DOHH2 (cell line): ENCODE results near the gene SRI.

ENCODE experiments used
- H3F3A ChIP-seq: fragments of 200-600 bp; sonication (generic), shearing (Covaris generic); 2 replicates; pipeline ENCODE4 v1.6.0; 2016; ENCODE audit warnings: antibody characterized with exemption, mild to moderate bottlenecking; ENCODE audit not compliant: control insufficient read depth, insufficient read depth
- H3K27ac ChIP-seq: fragments of 200-600 bp; sonication (generic); 2 replicates; pipeline ENCODE4 v1.5.1; 2014; ENCODE audit warnings: low read depth, mild to moderate bottlenecking, low read length, moderate library complexity
- H3K27me3 ChIP-seq: fragments of 200-600 bp; sonication (generic); 2 replicates; pipeline ENCODE4 v1.6.1; 2014; ENCODE audit warnings: mild to moderate bottlenecking, low read length, mixed read lengths; ENCODE audit not compliant: control insufficient read depth
- H3K36me3 ChIP-seq: fragments of 200-600 bp; sonication (generic); 2 replicates; pipeline ENCODE4 v1.6.1; 2014; ENCODE audit warnings: mild to moderate bottlenecking, low read length, moderate library complexity, mixed read lengths; ENCODE audit not compliant: control insufficient read depth
- H3K4me1 ChIP-seq: fragments of 200-600 bp; sonication (generic); 2 replicates; pipeline ENCODE4 v1.6.1; 2014; ENCODE audit warnings: mild to moderate bottlenecking, low read length, mixed read lengths; ENCODE audit not compliant: control insufficient read depth
- H3K4me2 ChIP-seq: fragments of 200-600 bp; sonication (generic); 2 replicates; pipeline ENCODE4 v1.6.0; 2014; ENCODE audit warnings: mild to moderate bottlenecking, low read length, moderate library complexity
- H3K4me3 ChIP-seq: fragments of 200-600 bp; sonication (generic); 2 replicates; pipeline ENCODE4 v1.5.1; 2014; ENCODE audit warnings: mild to moderate bottlenecking, low read length, mixed read lengths
- H3K79me2 ChIP-seq: fragments of 200-600 bp; sonication (generic); 2 replicates; pipeline ENCODE4 v1.6.1; 2014; ENCODE audit warnings: mild to moderate bottlenecking, low read length, mixed read lengths; ENCODE audit not compliant: control insufficient read depth
- H3K9me2 ChIP-seq: fragments of 200-600 bp; sonication (generic); replicated peaks from 2 replicates; pipeline ENCODE4 v1.6.1; 2014; ENCODE audit warnings: mild to moderate bottlenecking, low read length, mixed read lengths; ENCODE audit not compliant: control insufficient read depth
- H3K9me3 ChIP-seq: fragments of 200-600 bp; sonication (generic); 2 replicates; pipeline ENCODE4 v1.6.1; 2014; ENCODE audit warnings: antibody characterized with exemption, low read length, mixed read lengths; ENCODE audit not compliant: control insufficient read depth, insufficient read depth
- H4K20me1 ChIP-seq: fragments of 200-600 bp; sonication (generic); 2 replicates; pipeline ENCODE4 v1.6.0; 2014; ENCODE audit warnings: low read depth, mild to moderate bottlenecking, antibody characterized with exemption, low read length, moderate library complexity; ENCODE audit not compliant: control insufficient read depth, insufficient read depth
- EZH2phosphoT487 ChIP-seq: fragments of 200-600 bp; sonication (generic); IDR thresholded peaks from 2 replicates; pipeline ENCODE4 v1.6.1; 2017; ENCODE audit warnings: borderline replicate concordance, mild to moderate bottlenecking, antibody characterized with exemption, low read length, moderate library complexity, mixed read lengths
- TF ChIP-seq, protein P1 (sequence below): fragments of 200-600 bp; sonication (generic); IDR thresholded peaks from one replicate; pipeline ENCODE4 v1.5.1; 2014; ENCODE audit warnings: antibody characterized with exemption, mild to moderate bottlenecking, low read depth, low read length; ENCODE audit not compliant: poor library complexity, severe bottlenecking

SRI gene

DNA sequence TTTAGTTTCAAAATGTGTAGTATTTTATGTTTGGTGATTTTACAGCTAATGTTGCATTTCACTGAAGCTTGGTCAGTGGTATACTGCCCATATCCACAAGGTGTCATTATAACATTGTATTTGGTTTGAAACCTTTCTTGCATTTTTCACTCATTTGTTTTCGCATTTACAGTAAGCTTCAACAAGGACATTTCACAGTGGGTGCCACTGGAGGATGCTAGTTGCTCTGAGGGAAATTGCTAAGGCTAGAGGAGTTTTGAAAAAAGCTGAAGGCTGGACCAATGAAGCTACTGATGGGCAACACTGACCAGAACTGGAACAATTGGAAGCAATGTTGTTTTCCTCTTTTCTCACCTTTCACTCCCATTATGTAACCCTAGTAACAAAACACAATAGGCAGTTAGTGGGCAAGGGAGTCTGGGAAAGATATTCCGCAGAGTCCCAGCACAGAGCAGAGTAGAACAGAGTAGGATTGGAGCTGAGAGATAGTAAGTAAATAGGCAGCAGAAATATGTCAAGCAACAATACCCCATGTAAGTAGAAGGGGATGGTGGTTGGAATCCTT lies 23.6 kb upstream of the SRI start:
- no peaks in the 10 kb centered on the region for H3K36me3 ChIP-seq
- no peaks in the 10 kb centered on the region for H3K79me2 ChIP-seq
- no peak overlapping the region for H3K4me3 ChIP-seq
- no peak for TF ChIP-seq EZH2phosphoT487
- TF ChIP-seq, protein P1, sequence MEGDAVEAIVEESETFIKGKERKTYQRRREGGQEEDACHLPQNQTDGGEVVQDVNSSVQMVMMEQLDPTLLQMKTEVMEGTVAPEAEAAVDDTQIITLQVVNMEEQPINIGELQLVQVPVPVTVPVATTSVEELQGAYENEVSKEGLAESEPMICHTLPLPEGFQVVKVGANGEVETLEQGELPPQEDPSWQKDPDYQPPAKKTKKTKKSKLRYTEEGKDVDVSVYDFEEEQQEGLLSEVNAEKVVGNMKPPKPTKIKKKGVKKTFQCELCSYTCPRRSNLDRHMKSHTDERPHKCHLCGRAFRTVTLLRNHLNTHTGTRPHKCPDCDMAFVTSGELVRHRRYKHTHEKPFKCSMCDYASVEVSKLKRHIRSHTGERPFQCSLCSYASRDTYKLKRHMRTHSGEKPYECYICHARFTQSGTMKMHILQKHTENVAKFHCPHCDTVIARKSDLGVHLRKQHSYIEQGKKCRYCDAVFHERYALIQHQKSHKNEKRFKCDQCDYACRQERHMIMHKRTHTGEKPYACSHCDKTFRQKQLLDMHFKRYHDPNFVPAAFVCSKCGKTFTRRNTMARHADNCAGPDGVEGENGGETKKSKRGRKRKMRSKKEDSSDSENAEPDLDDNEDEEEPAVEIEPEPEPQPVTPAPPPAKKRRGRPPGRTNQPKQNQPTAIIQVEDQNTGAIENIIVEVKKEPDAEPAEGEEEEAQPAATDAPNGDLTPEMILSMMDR, result peak; percentile 70
- H3K4me2 ChIP-seq, result no peak overlapping the region
- H4K20me1 ChIP-seq, result no peaks in the 10 kb centered on the region
- no peaks in the 10 kb centered on the region for H3K9me2 ChIP-seq
- H3K4me1 ChIP-seq, result no peaks in the 10 kb centered on the region
- no peaks in the 10 kb centered on the region for H3K9me3 ChIP-seq
- no peaks in the 10 kb centered on the region for H3F3A ChIP-seq
- no peak overlapping the region for H3K27ac ChIP-seq
- 0 out of 2 replicates have a peak, but pooled peaks cover 3% of the 10 kb centered on the region for H3K27me3 ChIP-seq

DNA sequence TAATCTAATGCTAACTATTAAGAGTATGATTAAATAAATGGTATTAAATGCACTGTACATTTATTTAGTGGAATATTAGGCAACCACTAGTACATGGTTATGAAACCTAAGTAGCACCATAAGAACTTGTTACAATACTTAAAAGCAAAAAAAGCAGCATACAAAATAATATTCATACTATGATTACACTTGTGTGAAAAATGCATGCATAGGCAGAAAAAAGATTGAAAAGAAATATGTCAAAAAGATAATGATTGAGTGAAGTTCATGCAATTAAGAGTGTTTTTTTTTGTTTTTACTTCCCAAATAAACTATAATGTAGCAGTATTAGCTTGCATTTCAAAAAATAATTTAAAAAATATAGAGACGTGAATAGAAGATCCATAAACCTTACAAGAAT lies 20.0 kb upstream of the SRI start:
- no peak for TF ChIP-seq EZH2phosphoT487
- TF ChIP-seq, protein P1, result no peak
- H3K27ac ChIP-seq, result no peak overlapping the region
- H3K27me3 ChIP-seq, result peaks cover 10% of the 10 kb centered on the region
- no peaks in the 10 kb centered on the region for H3K9me2 ChIP-seq
- no peak overlapping the region for H3K4me3 ChIP-seq
- no peaks in the 10 kb centered on the region for H3K36me3 ChIP-seq
- no peaks in the 10 kb centered on the region for H3K9me3 ChIP-seq
- H3K79me2 ChIP-seq, result no peaks in the 10 kb centered on the region
- no peak overlapping the region for H3K4me2 ChIP-seq
- H3F3A ChIP-seq, result no peaks in the 10 kb centered on the region
- H4K20me1 ChIP-seq, result no peaks in the 10 kb centered on the region
- no peaks in the 10 kb centered on the region for H3K4me1 ChIP-seq

DNA sequence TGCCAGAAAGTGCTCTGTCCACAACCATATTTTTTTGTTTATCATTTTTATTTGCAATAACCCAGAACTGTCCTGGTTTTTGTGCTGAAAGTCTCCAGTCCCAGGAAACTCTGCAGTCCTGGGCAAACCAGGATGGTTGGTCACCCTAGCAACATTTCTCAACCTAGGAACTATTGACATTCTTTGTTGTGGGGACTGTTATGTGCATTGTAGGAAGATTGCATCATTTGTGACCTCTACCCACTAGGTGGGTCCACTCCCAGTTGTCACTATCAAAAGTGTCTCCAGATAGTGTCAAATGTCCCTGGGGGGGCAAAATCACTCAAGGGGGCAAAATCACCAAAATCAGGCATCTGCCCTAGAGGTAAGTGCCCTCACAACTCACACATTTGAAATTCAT lies 14.0 kb upstream of the SRI start:
- TF ChIP-seq, protein P1, result no peak
- no peak for TF ChIP-seq EZH2phosphoT487
- Histone ChIP-seq H3K4me1 (no peaks in the 10 kb centered on the region), H3K9me3 (no peaks in the 10 kb centered on the region), H4K20me1 (no peaks in the 10 kb centered on the region), H3K27me3 (peaks cover 14% of the 10 kb centered on the region), H3K79me2 (no peaks in the 10 kb centered on the region), H3K4me3 (no peak overlapping the region), H3K9me2 (no peaks in the 10 kb centered on the region), H3F3A (no peaks in the 10 kb centered on the region), H3K4me2 (no peak overlapping the region), H3K27ac (no peak overlapping the region), H3K36me3 (no peaks in the 10 kb centered on the region)
